GM21576 (cell line): ENCODE measurements around the gene THAP7.
"Not testable (repeated sequence)": the region's sequence is repeated elsewhere in the genome, so short reads cannot be mapped to it uniquely, and the experiment has no call there.

Experiments used
- ATAC-seq: cut with Tn5 transposase; IDR thresholded peaks from one replicate; pipeline ENCODE4 v1.9.1; 2021; ENCODE audit warnings: mild to moderate bottlenecking, moderate library complexity; ENCODE audit not compliant: unreplicated experiment

THAP7 gene

DNA sequence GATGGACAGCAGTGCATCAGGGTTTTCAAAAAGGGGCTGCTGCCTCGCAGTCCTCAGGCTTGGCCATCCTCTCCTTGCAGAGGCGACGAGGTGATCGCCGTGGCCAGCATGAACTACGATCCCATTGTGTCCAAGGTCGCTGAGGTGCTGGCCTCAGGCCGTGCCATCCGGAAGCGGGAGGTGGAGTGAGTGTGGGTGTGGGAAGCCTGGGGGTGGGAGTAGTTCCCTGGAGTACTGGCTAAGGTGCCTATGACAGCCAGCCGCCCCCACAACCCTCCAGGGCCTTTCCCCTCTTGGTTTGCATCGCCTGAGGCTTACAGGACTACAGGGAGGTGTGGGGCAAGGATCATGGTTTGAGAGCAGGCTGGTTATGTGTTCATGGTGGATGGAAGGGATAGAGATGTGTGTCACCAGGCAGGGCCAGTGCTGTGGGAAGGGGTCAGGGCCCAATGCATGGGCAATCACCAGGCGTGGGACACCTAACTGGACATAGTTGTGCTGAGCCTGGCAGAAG is 21.9 kb downstream of the THAP7 start:
- ATAC-seq: no peak

DNA sequence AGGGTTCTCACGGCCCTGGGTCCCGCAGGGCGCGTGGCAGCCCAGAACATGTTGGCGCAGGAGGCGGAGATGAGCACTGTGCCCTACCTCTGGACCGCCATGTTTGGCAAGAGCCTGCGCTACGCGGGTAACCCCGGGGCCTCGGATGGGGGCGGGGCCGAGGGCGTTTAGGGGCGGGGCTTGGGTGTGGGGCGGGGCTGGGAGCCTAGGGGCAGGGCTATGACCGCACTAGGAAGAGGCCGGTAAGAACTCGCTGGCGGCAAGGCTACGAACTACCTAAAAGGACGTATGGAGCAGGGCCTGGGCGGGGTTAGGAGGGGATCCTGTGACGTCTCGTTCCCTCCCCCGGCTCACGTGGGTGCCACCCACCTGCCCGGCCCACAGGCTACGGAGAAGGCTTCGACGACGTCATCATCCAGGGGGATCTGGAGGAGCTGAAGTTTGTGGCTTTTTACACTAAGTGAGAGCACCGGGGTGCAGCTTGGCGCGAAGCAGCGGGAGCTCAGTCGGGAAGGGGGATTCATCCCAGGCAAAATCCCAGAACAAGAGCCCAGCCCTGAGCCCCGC is 22.6 kb downstream of the THAP7 start:
- ATAC-seq: no peak

DNA sequence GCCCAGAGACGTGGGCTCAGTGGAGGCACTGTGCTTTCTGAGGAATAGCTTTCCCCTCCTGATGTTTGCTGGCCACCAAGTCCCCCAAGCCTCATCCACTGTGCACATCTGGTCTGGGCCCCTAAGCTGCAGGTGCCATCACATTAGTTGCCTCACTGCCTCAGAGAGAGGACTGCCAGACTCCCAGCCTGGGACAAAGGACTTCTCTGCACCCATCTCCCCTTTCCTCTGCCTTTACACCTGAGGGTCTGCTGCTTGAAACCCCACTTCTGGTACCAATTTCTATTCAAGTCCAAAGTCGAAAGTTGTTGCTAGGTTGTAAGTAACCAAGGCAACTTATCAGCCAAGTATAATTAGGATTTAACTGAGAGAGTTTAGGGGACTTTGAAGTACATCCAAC is 23.5 kb downstream of the THAP7 start:
- no peak for ATAC-seq

DNA sequence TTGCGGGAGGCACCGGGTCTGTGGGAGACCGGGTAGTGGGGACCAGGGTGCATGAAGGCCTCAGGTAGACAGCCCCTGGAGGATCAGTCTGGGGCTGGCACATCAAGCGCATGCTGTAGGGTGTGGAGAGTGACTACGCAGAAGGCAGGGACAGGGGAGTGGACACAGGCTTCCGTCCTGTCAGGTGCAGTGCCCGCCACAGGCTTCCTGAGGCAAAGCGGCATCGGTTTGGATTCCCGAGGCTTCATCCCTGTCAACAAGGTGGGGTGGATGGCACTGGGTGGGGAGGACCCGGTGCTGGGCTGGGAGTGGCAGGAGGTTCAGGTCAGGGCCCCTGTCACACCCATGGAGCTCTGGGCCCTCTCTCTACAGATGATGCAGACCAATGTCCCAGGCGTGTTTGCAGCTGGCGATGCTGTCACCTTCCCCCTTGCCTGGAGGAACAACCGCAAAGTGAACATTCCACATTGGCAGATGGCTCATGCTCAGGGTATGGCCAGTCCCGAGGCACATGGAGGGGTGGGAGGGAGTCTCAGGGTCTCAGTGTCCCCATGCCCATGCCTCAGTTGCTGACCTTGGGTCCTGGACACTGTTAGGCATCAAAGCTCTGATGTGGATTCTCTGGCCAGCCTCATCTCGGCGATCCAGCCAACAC is 24.3 kb downstream of the THAP7 start:
- ATAC-seq: no peak

DNA sequence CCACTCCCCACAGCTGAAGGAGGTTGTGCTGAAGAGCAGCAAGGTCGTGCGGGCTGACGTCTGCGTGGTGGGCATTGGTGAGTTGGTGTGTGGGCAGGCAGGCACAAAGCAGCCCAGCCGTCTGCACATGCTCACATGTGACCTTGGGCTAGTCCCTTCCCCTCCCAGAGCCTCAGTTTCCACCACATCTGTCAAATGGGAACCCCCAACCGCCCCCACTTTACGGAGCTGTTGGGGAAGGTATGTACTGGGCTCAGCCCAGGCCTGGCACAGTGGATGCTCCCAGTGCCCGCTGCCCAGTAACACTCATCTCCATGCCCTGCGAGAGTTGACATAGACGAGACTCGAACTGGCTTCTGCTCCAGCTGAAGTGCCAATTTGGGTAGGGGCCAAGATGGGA is 24.9 kb downstream of the THAP7 start:
- no peak for ATAC-seq

DNA sequence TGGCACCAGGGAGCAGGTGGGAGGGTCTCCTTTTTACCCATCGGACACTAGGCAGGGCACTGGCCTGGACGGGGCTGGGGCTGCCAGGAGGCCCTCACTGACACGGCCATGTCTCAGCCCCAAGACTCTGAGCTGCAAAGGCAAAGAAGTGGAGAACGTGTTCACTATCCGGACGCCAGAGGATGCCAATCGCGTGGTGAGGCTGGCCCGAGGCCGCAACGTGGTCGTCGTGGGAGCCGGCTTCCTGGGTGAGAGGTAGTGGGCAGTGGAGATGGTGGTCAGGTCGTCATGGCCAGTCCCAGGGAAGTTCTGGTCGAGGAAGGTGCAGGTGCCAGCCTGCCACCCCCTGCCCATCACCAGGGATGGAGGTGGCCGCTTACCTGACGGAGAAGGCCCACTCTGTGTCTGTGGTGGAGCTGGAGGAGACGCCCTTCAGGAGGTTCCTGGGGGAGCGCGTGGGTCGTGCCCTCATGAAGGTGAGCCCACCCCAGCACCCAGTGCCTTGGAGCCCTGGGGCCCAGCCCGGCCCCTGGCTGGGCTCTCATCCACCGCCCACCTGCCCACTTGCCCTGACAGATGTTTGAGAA is 25.5 kb downstream of the THAP7 start:
- ATAC-seq: no peak

DNA sequence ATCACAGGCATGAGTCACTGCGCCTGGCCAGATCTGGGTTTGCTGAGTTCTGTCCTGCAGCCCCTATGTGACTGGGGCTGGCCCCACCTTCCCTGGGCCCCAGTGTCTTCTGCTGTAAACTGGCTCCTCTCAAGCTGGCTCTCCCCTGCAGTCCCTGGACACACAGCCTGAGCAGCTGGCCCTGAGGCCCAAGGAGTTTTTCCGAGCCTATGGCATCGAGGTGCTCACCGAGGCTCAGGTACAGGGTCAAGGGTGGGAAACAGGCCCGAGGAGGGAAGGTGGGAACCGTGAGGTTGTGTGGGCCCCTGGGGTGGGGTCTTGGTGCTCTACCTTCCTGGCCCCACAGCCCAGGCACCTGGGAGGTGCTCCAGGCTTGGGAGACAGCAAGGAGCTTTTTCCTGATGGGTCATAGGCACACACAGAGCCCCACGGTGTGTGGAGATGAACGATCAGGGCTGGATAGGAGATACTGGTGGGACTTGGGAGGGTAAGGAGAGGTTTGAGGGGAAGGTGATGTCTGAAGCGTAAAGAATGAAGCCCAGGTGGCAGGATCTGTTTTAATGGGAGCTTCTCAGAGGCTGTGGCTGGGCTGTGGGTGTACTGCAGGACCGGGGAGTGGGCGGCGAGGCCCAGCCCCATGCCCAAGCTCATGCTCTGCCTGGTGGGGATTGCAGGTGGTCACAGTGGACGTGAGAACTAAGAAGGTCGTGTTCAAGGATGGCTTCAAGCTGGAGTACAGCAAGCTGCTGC is 26.2 kb downstream of the THAP7 start:
- no peak for ATAC-seq

DNA sequence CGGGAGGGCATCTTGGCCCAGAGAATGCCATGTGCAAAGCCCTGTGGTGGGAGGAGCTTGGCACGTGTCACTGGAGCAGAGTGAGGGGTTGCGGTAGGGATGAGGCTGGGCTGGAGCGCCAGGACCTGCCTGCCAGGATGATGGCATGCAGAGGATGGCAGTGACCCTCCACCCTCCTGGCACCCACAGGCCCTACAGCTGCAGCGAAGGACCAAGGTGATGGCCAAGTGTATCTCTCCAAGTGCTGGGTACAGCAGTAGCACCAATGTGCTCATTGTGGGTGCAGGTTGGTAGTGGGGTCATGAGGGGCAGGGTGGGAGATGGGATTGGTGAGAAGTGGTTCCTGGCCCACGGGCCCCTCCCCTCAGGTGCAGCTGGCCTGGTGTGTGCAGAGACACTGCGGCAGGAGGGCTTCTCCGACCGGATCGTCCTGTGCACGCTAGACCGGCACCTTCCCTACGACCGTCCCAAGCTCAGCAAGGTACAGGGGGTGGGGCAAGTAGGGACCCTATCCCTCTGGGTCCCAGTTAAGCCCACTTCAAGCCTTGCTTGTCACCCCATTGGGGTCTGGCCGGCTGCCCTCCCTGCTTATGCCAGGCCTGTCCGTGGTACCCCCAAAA is 27.5 kb downstream of the THAP7 start:
- ATAC-seq: no peak

DNA sequence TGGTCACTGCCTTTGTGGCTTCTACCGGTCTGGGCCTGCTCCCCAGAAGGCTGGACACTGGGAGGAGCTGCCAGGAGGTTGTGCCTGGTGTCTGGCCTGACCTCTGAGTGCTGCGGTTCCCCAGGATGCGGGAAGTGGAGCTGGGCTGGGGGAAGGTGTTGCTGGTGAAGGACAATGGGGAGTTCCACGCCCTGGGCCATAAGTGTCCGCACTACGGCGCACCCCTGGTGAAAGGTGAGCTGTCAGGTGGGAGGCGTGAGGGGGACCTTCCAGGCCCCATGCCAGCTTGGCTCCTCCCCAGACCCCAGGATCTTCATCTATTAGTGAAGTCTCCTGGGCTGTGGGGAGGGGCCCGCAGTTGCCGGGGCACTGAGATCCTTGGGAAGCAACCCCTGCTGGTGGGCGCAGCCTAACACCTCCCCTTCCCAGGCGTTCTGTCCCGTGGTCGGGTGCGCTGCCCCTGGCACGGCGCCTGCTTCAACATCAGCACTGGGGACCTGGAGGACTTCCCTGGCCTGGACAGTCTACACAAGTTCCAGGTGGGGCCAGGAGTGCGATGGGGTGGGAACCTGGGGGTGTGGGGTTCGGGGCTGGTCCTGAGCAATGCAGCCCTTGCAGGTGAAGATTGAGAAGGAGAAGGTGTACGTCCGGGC is 28.2 kb downstream of the THAP7 start:
- ATAC-seq: no peak

DNA sequence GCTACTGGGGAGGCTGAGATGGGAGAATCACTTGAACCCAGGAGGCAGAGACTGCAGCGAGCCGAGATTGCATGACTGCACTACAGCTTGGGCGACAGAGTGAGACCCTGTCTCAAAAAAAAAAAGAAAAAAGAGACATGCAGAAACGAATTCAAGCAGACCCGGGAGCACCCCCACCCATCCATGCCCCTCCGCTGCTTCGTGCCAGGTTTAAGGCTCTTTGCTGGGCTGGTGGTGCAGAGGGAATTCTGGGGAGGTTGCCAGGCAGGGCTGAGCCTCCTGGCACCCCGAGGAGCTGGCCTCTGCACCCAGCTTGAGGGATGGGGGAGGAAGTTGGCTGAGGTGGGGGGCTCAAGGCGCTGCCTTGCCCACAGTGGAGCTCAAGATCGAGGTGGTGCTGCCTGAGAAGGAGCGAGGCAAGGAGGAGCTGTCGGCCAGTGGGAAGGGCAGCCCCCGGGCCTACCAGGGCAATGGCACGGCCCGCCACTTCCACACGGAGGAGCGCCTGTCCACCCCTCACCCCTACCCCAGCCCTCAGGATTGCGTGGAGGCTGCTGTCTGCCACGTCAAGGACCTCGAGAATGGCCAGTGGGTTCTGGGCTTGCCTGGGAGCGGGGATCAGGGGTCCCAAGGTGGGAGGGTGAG is 28.9 kb downstream of the THAP7 start:
- no peak for ATAC-seq

DNA sequence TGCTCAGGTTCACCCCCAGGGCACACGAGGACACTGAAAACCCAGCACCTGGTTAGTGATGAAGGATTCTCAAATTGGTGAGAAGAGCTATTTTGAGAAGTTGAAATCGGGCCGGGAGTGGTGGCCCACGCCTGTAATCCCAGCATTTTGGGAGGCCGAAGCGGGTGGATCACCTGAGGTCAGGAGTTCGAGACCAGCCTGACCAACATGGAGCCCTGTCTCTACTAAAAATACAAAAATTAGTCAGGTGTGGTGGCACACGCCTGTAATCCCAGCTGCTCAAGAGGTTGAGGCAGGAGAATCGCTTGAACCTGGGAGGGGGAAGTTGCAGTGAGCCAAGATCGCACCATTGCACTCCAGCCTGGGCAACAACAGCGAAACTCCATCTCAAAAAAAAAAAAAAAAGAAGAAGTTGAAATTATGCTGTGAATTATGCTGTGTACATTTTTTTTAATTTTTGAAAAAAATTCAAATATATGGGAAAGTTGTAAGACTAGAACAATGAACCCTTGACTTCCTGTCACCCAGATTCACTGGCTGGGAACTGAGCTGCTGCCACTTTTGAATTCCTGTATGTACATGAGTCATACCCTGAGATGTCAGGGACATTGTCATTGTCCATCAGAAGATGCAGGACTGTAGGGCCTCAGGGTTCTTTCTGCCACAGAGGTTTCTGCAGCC is 29.8 kb downstream of the THAP7 start:
- ATAC-seq: not testable (repeated sequence)

DNA sequence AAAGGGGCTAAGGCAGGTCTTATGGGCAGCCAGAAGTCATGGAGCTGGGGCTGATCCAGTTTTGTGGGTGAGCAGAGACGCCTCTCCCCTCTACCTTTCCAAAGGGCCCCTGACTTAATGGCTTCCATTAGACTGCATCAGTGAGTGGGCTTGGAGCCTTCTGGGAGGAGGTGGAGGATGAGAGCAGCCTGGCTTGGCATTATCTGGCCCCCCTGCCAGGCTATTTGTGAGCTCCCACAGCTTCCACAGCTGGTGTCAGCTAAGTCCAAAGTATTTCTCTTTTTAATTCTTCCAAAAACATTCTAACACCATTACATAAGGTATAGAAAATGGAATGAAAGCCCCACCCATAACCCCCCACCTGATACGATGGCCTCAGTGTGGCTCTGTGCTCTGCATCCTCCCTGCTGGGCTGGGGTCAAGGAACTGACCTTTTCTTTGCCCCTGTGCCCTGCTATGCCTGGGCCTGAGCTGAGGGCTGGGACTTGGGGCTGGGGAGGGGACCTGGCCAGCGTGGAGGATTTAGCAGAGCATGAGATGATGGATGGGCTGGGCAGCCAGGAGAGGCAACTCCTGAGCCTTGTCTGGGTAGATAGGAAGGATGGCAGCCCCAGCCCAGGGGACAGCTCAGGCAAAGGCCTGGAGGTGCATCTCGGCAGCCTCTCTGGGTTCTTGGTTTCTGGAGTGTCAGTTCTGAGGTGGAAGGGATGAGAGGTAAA is 30.8 kb downstream of the THAP7 start:
- ATAC-seq: no peak

DNA sequence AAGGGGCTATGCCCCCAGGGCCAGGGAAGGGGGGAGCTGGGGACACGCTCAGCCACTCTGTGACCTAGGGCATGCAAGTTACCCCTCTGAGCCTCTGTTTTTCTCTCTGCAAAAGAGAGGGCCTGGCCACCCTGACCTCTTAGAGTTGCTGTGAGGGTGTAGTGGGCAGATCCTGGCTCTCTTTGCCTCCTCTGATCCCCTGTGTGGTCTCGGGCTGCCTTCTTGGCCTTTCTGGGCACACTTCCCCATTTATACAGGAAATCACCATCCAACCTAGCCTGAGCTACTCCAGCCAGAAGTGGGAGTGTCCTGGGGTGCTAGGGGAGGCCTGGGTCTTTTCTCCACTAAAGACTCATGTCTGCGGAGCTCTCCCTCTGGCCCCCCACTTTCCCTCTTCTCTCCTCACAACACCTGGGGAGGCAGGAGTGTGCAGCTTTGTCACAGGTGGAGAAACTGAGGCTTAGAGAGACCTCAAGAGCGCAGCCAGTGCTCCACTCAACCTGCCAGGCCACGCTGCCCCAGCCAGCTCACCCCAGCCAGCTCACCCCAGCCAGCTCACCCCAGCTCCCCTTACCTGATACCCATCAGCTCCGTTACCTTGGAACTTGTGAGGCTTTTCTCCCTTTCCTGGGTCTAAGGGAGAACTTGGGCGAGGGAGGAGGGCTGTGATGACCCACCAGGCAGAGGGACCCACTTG is 33.5 kb downstream of the THAP7 start:
- ATAC-seq: no peak

DNA sequence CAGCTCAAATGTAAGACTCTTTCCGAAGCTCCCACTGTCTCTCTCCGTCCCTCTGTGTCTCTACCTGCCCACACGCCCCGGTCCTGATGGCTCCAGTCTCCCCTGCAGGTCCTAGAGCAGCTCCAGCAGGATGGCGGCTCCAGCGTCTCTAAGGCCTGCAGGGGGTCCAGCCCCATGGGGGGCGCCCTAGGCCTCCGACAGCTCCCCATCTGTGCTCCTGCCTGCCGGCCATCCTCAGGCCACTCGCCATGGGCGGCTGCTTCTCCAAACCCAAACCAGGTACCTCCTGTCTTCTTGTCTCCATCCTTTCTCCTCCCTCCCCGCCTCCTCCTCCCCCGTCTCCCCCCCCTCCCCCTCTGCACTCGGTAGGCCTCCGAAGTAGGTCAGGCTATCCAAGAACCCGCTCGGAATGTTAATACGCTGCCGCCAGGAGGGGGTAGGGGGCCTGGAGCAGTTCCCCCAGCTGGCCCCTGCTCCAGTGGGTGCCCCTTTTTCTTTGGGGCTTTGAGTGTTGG is 34.2 kb downstream of the THAP7 start:
- ATAC-seq: no peak

DNA sequence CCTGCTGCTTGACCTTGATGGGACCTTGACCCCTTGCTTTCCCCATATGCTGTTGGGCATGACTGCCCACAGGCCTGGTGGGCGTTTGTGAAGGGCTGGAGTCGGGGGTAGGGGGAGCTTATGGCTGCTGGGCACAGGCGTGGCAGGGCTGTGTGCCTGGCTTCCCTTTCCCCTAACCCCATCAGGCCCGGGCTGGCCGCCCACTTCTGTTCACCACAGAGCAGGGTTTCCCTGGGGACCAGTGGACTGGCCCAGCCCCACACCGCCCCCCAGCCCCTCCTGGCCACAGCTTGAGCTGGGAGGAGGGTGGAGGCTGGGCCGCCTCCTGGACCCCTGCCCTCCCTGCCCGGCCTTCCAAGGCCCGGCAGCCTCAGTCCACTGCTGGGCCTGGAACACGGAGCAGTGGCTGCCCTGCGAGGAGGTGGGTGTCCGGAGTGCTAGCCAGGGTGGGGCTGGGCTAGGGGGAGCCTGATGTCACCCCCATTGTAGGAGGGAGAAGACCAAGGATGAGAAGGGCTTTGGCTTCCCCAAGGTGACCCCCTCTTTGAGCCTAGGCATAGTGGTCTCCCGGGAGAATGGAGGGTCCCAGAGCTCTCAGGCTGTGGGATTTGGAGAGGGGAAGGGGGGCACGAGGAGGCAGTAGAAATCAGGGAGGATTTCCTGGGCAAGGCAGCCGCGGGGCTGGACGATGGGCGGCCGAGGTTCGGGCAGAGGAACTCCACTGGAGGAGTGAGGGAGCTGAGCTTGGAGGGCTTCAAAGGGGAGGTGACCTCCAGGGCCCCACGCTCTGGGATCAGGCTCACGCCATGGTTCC is 34.8 kb downstream of the THAP7 start, which contains the start of gene AIFM3:
Gene AIFM3, plus strand, starts transcription at position 373 of the 814 bp plus-strand sequence. CDS start 690 bp downstream, outside the sequence.
- no peak for ATAC-seq

DNA sequence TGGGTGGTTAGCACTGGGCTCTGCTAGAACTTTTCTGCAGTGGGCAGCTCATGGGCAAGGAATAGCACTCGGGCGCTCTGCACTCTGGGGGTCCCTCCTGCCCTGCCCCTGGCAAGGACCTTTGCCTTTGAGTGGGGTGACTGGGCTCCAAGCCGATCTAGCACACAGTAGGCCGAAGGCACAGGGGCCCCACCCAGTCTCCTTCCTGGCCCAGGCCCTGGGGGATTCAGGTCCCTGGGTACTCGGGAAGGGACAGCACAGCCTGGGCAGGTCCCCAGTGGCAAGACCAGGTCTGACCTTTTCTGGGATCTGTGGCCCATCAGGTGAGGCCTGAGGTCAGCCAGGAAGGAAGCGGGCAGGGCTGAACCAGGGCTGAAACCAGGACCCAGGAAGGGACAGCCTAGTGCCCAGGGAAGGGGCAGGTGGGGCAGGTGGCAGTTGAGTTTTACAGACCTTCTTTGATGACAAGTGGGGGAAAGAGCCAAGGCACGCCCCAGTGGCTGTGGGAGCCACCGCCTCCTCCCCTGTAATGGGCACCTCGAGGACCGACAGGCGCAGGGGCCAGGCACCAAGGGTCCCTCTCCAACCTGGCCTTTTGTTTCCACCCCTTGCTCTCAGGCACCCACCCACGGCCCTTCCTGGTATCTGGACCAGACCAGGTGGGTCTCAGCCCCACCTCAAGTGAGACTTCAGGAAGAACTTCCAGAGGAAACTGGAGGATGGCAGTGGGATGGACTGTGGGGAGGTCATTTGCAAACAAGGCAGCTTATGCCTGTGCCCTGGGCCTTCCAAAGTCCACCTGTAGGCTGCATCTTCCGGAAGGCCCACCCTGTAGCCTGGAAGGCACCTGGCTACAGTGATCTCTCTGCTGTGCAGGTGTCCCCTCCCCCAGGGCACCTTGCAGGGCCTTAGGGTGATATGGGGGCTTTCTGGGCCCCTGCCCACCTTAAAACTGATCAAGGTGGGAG is 35.7 kb downstream of the THAP7 start:
- no peak for ATAC-seq
